HEK293T (cell line): ENCODE results near the gene C1orf226.

Experiments used
- ARNT ChIP-seq: fragments of 450-650 bp; IDR thresholded peaks from 2 replicates; pipeline ENCODE4 v1.6.1; 2017; ENCODE audit warnings: mild to moderate bottlenecking
- BHLHE40 ChIP-seq: fragments of 450-650 bp; IDR thresholded peaks from 2 replicates; pipeline ENCODE4 v1.6.1; 2016; ENCODE audit warnings: mild to moderate bottlenecking, moderate library complexity, borderline replicate concordance
- CTBP1 ChIP-seq: fragments of 450-650 bp; IDR thresholded peaks from 2 replicates; pipeline ENCODE4 v1.6.1; 2016; ENCODE audit warnings: borderline replicate concordance
- FOXK2 ChIP-seq: fragments of 450-650 bp; IDR thresholded peaks from 2 replicates; pipeline ENCODE4 v1.6.1; 2016; ENCODE audit warnings: mild to moderate bottlenecking
- FOXM1 ChIP-seq: fragments of 450-650 bp; IDR thresholded peaks from 2 replicates; pipeline ENCODE4 v1.6.1; 2017; ENCODE audit warnings: mild to moderate bottlenecking, borderline replicate concordance
- HDGF ChIP-seq: fragments of 450-650 bp; IDR thresholded peaks from 2 replicates; pipeline ENCODE4 v1.6.1; 2017; ENCODE audit warnings: antibody characterized with exemption, borderline replicate concordance
- L3MBTL2 ChIP-seq: fragments of 450-650 bp; conservative IDR thresholded peaks from 2 replicates; pipeline ENCODE4 v1.6.1; 2016; ENCODE audit warnings: mild to moderate bottlenecking
- LEF1 ChIP-seq: fragments of 450-650 bp; IDR thresholded peaks from 2 replicates; pipeline ENCODE4 v1.6.1; 2017; ENCODE audit warnings: mild to moderate bottlenecking, borderline replicate concordance
- SUZ12 ChIP-seq: fragments of 450-650 bp; IDR thresholded peaks from 2 replicates; pipeline ENCODE4 v1.6.1; 2016; ENCODE audit warnings: mild to moderate bottlenecking
- TF ChIP-seq, protein P1 (sequence below): fragments of 450-650 bp; IDR thresholded peaks from 2 replicates; pipeline ENCODE4 v1.6.1; 2016

DNA sequence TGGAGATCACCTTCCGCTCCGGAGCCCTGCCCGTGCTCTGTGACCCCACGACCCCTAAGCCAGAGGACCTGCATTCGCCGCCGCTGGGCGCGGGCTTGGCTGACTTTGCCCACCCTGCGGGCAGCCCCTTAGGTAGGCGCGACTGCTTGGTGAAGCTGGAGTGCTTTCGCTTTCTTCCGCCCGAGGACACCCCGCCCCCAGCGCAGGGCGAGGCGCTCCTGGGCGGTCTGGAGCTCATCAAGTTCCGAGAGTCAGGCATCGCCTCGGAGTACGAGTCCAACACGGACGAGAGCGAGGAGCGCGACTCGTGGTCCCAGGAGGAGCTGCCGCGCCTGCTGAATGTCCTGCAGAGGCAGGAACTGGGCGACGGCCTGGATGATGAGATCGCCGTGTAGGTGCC is 14.5 kb upstream of the C1orf226 start:
- TF ChIP-seq HDGF (no peak), CTBP1 (no peak), BHLHE40 (no peak), SUZ12 (no peak), L3MBTL2 (no peak), LEF1 (no peak), FOXK2 (no peak), FOXM1 (no peak), ARNT (no peak)
- TF ChIP-seq, protein P1, sequence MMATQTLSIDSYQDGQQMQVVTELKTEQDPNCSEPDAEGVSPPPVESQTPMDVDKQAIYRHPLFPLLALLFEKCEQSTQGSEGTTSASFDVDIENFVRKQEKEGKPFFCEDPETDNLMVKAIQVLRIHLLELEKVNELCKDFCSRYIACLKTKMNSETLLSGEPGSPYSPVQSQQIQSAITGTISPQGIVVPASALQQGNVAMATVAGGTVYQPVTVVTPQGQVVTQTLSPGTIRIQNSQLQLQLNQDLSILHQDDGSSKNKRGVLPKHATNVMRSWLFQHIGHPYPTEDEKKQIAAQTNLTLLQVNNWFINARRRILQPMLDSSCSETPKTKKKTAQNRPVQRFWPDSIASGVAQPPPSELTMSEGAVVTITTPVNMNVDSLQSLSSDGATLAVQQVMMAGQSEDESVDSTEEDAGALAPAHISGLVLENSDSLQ, result no peak
